Measurements from ENCODE around the gene CA10.

- no peak for TF ChIP-seq EZH2 (IDR thresholded peaks at IDR 0.05; ENCODE audit: borderline replicate concordance, low read depth, low read length, severe bottlenecking)
- TF ChIP-seq, protein P1, sequence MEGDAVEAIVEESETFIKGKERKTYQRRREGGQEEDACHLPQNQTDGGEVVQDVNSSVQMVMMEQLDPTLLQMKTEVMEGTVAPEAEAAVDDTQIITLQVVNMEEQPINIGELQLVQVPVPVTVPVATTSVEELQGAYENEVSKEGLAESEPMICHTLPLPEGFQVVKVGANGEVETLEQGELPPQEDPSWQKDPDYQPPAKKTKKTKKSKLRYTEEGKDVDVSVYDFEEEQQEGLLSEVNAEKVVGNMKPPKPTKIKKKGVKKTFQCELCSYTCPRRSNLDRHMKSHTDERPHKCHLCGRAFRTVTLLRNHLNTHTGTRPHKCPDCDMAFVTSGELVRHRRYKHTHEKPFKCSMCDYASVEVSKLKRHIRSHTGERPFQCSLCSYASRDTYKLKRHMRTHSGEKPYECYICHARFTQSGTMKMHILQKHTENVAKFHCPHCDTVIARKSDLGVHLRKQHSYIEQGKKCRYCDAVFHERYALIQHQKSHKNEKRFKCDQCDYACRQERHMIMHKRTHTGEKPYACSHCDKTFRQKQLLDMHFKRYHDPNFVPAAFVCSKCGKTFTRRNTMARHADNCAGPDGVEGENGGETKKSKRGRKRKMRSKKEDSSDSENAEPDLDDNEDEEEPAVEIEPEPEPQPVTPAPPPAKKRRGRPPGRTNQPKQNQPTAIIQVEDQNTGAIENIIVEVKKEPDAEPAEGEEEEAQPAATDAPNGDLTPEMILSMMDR (IDR thresholded peaks at IDR 0.05; ENCODE audit: borderline replicate concordance, extremely low read depth, low read length, poor library complexity, severe bottlenecking), result no peak
Observed at GRCh38 chr17:52136166-52136565, 22.3 kb downstream of the CA10 start.

Data from DND-41 (cell line).